Stimulated activated CD8-positive, alpha-beta memory T cell treated with anti-CD3 and anti-CD28 coated beads, Interleukin-2, amount 100 ng/mL, for 1 hour (primary cell): ENCODE results near the gene NRXN2.

Experiments used
- DNase-seq, 2 donors: peaks; one replicate each; pipeline ENCODE4 v3.0.0-alpha.2; 2020; ENCODE audit warnings: low read depth in 2 of 2

NRXN2 gene

DNA sequence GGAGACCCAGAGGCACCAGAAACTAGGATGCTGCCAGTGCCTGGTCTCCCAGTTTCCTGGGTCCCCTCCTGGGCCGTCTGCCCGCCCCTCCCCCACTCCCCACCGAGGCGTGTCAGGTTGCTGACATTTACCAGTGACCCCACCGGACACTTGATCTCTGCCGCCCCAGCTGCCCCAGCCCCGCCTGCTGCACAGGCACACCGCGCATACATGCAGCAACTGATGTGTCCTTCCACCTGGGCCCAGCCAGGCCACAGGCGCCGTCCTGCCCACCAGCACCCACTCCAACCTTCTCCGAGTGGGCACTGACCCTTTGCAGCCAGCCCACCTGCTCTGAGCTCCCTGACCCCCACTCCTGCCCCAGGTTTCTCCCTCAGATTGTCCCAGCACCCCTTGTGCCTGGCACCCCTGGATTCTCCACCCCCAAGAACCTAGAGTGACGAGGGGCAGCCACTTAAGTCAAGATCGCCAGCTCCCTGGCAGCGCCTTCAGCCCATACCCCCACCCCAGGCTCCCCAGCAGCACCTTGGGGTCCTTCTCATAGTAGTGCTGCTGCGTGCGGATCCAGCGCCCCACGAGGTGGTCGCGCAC is 36.2 kb upstream of the NRXN2 start:
- no peak for DNase-seq

DNA sequence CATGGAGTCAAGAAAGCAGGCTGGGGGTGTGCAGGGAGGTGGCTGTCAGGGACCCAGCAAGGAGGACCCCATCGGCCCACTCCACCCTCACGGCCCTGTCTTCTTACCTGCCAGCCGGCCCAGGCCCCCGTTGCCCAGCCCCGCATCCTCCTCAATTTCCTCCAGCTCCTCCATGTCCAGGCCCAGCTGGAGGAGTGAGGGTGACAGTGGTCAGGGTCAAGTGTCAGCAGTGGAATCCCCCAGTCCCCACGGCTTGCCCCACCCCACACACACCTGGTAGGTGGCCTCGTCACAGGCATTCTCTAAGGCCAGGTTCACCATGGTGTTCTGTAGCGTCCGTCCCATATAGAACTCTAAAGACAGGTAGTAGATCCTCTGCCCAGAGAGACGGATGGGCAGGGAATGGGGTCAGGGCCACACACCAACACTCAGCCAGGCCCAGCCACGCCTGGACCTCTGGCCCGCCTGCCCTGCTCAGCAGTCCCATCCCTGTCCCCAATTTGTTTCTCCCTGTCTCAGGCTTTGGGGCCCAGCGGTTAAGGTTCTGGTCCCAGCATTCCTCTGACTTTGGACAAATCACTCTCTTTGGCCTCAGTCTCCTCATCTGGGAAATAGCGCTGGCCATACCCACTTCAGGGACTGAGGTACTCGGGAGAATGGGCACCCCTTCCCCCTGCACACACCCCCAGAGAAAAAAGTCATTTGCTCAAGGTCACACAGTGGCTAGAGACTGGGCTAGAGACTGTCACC is 35.5 kb upstream of the NRXN2 start:
- no peak for DNase-seq

DNA sequence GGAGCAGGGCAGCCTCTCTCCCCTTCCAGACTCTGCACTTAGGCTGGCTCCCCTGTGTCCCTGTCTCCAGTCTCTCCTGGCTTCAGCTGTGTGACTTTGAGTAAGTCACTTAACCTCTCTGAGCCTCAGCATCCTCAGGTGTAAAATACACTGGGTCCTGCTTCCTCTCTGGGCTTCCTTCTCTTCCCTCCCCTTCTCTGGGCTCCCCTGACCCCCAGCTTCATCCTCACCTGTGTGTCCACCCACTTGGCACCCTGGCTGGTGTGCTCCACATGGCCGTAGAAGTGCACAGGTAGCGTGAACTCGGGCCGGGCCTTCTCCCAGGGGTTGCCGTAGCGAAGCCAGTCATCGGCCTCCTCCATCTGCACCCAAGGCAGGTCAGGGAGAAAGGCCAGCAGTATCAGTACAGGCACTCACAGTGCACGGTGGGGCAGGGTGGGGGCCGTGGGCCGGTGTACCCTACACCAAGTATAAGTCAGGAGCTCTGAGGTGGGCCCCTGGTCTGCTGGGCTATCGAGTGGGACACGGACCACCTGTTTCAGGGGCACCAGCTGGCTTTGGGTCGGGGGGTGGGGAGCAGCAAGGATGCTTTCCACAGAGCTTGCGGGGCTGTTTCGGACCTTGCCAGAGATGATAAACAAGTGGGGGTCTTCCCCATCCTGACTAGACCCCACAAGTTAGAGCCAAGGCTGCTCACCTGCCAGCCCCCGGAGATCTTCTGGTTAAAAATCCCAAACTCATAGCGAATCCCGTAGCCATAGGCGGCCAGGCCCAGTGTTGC is 34.7 kb upstream of the NRXN2 start:
- no peak for DNase-seq

DNA sequence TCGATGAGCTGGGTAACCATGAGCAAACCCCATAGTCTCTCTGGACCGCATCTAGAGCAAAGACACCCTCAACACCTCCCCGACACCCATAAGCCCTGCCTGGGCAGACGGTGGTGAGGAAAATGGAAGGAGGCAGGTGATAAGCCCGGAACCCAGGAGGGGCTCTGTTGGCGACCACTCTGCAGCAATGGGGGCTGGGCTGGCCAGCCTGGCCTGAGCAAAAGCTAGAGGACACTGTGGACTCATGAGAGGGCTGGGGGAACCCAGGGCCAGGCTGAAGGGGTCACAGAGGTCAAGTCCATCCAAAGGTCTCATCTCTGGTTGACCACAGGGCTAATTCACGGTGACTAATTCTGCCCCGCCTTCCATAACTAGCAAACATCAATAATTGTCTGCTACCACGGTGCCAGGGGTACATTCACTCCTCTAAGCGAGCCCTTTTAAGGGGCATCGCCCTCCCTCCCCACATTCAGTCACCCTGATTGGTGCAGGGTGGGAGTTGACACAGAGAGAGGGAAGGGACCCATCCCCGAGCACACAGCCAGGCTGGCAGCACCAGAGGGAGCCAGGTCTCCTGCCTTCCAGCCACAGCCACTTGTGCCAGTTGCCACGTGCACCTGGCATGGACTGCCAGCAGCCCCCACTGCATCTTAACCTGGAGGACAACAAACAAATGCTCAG is 32.8 kb upstream of the NRXN2 start:
- DNase-seq = no peak

DNA sequence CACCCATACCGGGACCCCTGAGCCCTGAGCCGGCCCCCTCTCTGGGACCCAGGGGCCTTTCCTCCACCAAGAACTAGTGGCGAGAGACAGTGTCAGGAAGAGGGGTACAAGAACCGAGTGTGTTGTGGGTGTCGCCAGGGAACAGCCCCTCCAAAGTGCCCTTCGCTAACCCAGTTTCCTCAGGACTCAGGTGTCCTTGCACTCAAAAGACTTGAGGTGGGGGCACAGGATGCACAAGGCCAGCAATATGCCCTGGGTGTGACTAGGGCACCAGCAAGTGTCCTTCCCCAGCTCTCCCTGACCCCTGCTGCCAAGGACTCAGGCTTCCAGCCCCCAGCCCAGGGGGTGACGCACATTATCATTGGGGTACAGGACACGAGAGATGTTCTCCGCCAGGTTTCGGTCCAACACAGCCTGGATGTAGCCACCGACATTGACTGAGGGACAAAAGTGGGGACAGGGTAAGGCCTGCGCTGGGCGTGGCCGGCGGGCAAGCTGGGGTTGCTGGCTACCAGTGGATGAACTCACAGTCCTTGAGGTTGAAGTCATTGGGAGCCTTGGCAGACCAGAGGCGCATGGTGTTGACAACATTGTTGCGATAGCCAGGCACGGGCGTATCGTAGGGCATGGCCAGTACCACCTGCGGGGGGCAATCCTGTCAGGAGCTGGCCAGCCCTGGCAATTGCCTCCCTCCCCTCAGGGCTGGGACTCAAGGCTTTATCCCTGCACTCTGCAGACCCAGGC is 32.1 kb upstream of the NRXN2 start:
- no peak for DNase-seq

DNA sequence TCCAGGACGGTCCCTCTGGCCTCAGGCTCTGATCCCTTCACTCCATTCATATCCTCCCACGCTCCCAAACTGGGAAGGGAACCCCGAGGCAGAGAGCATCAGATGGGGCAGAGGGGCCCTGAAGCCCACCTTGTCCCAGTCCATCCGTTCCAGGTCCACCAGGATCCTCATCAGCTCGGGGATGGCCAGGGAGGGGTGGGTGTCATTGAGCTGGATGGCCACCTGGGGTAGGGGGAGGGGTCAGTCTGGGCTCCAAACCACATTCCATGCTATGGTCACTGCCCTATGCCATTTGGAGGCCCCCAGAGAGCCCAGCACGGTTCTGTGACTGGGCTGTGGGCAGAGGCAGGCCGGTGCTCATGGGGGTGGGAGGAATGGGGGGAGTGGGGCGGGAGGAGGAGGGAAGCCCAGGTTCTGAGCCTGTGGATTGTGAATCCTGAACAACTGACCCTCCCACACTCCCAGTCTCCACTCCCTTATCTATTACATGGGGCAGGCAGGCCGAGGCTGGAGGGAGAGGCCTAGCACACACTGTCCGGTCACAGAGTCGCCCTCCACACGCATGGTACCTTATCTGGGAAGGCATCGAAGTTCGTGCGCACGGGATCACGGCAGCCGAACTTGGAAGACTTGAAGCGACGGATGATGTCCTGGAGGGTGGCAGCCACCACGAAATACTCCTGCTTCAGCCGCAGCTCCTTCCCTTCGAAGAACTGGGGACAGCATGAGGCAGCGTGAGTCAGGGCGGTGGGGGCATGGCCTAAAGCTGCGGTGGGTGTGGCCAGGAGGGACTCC is 31.3 kb upstream of the NRXN2 start:
- no peak for DNase-seq

DNA sequence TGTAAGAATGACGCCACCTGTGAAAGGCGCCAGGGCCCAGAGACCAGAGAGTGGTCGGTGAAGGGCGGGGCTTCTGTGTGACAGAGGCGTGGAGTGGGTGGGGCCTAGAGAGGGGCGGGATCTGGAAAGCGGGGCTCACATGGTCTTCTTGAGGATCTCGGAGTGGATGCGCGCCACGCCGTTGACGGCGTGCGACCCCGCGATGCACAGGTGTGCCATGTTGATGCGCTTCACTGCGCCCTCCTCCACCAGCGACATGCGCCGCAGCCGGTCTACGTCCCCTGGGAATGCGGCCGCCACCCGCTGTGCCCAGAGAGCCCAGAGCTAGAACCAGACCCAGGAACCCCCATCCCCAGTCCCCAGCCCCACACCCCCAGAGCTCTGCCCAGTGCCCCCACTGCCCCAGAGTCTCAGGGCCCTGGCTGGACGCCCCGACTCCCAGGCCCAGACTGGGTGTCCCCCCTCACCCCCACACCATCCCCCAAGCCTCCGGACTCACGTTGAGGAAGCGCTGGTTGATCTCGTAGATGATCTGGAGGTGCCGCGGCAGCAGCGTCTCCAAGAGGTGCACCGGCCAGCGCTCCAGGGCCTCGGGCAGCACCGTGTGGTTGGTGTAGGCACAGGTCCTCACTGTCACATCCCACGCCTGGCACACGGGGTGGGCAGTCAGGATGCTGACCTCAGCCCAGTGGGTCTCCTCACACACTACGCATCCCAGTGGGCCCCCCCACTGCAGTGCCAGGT is 30.6 kb upstream of the NRXN2 start:
- no peak for DNase-seq

DNA sequence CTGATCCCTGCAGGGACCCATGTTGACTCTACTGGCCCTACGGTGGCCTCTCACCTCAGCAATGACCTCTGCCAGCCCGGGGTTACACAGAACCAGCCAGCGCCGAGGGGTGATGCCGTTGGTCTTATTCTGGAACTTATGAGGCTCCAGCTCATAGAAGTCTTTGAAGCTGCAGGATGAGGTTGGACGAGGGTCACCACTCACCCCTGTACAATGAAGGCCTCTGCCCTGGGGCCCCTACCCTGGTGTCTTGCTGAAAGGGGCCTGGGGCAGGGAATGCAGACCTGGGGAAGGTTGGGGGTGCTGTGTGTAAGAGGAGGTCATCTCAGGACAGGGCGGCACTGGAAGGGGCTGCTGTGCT is 30.0 kb upstream of the NRXN2 start:
- DNase-seq = no peak

DNA sequence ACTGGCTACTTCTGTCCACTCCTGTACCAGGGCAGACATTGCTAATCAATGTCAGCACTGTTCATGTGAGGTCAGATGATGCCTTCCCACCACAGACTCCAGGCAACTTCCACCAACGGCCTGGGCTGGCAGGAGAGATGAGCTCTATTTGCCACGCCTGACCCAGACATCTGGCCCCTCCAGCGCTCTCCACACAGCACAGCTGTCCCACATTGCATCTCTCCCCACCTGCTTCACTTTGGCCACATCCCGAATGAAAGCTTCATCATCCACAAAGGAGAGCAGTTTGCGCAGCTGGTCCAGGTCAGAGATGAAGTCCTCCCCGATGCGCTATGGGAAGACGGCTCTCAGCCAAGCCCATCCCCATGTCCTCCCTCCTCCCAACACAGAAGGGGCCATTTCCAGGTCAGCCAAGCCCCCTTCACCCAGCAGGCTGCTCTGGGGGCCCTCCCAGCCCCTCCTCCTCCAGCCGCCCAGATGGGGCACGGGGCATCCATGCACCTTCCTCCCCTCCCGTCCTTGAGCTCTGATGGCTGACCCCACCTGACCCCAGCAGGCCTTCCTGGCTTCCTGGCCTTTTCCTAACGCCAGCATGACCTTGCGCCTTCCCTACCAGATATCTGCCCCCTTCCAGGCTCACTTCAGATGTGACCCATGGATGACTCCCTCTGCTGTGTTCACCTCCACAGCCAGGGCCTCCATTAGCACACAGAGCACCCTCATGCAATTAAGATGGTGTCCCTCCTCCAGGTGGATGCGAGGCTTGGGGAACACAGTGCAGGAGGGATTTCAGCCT is 29.4 kb upstream of the NRXN2 start:
- no peak for DNase-seq

DNA sequence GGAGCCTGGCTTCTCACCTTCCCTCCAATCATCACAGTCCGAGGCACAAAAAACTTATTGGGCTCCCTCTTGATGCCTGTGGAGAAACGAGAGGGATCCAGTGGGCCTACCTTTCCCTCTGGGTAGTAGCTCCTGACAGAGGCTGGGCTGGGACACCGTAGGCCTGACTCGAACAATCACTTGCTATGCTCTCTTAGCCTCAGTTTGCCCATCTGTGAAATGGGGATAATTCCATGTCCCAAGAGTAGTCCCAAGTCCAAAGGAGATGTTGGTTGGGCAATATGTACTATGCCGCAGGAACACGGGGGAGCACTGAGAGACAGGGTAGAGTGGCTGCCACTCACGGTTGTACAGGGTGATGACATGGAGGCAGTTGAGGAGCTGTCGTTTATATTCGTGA is 28.6 kb upstream of the NRXN2 start:
- DNase-seq = no peak

DNA sequence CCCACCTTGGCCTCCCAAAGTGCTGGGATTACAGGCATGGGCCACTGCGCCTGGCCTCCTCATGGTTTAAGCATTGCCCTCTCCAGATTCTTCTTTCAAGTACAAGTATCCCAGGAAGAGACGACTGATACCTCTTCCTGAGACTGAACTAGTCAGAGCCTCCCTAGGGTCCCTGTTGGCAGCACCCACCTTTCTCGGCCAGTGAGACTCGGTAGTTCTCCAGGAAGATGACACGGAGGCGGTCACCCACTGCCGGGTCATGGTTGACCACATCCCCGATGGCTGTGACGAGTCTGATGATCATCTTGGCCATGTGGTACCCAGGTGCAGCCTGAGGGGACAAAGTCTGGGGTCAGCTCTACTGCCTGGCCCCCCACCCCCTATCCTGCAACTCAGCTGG is 28.1 kb upstream of the NRXN2 start:
- DNase-seq = no peak

DNA sequence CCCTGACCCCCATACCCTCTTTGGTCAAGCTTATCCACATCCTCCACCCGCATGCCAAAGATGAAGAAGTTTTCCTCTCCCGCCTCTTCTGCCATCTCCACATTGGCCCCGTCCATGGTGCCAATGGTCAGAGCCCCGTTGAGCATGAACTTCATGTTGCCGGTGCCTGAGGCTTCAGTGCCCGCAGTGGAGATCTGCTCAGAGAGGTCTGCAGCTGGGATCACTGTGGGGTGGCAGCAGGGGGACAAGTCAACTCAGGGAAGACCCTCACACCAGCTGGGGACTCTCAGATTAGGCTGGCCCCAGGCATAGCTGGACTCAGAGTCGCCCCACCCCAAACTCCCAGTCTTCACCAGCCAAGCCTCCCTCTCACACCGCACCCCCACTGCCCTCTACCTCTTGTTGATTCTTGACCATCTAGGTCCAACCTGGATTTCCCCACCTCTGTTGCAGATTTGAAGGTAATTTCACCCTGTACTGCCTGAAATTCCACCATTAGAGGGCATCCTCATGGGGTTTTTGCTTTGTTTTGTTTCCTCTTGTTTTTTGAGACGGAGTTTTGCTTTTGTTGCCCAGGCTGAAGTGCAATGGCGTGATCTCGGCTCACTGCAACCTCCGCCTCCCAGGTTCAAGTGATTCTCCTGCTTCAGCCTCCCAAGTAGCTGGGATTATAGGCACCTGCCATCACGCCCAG is 27.5 kb upstream of the NRXN2 start:
- no peak for DNase-seq

DNA sequence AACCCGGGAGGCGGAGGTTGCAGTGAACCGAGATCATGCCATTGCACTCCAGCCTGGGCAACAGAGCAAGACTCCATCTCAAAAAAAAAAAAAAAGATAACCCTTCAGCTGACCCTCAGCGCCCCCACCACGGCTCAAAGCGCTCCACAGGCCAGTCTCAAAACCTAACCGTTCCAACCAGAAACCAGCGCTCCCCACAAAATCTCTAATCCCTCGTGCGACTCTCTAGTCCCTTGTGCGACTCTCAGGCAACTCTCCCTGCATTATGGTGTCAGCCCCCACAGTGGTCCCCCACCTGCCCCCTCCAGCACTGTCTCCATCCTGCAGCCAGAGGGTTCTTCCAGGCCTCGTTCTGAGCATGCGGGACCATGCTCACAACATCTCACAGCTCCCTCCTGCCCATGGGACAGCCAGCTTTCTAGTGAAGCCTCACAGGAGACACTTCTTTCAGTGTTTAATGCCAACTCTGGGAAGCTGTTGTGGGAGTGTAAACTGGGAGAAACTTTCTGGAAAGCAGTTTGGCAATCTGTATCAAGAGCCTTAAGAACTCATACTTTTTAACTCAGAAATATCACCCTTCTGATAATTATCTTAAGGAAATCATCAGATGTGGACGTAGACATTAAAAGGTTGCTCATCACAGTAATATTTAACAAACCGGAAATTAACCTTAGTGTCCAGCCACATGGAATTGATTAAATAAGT is 25.1 kb upstream of the NRXN2 start:
- DNase-seq = no peak

DNA sequence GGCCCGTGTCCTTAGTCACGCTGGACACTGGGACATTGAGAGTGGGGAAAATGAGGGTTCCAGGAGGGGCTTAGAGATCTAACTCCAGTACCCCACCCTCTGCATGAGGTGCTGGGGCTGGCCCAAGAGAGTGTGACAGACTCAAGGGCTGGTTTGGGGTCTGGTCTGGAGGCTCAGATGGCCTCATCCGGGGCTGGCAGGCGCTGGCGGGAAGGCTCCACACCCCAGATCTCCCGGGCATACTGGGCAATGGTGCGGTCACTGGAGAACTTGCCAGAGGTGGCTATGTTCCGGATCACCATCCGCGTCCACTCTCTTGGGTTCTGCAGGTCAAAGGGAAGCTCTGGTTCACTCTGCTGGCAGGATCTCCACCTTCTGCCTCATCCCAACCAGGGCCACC is 23.5 kb upstream of the NRXN2 start:
- no peak for DNase-seq

DNA sequence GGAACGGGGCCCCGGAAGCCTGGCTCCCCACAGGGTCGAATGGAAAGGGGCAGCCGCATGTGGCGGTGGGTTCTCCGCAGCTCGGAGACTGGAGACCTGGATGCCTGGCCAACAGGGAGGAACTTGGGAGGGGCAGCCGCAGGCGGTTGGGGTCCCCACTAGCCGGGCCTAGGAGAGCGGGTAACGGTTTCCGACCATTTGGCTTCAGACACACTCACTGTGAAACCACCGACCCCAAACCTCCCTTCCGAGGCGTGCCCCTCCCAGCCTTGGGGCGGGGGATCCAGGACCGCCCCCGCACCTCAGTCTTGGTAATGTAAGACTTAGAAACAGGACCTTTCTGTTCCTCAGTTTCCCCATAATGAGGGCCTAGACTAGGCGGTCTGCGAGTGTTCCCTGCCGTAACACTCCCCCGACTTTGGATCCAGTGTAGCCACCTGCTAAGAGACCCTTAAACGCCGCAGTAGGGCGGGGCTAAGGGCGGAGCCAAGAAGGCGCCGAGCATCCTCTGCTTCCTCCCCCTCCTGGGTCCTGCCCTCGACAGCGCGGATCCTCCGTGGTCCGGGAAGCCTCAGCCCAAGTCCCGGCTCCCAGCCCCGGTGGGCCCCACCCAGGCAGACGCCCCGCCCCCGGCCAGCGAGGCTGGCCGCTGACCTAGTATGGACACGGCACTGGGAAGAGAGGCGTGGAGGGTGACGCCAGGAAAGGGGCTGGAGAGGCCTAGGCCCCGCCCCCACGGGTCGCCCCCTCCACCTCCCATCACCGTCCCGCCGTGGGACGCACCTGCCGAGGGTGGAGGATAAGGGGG is 22.7 kb upstream of the NRXN2 start:
- peak; percentile 59 to 67 for DNase-seq

DNA sequence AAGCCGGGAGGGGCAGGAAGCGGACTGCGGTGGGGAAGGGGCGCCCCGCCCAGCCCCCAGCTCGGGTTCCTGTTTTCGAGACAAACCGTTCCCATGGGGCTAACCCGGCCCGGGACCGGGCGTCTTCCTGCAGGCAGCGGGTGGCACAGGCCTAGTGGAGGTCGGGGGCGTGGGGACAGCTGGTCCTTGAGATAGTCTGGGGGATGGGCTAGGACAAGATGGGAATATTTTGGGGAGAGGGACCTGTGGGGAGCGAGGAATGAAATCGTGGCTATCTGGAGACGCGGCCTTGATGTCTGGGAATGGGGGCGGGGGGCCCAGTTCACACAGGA is 22.2 kb upstream of the NRXN2 start:
- peak; percentile 46 to 65 for DNase-seq

DNA sequence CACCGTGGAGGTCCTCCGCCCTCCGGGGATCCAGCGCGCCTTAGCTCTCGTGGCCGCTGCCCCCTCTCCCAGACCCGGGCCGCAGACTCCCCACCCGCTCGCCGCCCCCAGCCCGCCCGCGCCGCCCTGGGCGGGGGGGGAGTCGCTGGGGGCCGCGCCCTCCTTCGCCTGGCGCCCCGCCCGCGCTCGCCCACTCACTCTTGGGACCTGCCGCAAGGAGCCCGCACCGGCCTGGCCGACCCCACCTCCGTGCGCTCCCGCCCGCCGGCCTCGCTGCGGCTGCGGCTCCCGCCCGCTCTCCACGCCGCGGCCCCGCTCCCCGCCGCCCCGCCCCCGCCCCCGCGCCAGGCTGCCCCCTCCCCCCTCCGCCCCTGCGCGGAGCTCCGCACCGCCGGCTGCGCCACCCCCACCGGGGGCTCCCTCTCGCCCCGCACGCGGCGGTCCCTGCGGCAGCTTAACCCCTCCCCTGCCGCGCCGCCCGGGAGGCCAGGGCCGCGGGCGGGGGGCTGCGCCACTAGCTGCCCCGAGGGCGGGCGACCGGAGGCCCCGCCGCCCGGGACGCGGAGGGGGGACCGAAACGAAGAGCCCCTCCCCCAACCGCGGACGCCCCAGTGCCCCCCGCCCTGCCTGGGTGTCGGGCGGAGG is 21.7 kb upstream of the NRXN2 start:
- DNase-seq = no peak
